GM10248 (cell line): ENCODE results near the gene TRUB2.

ENCODE experiments used
- CTCF ChIA-PET: fragments of 300-600 bp; sonication (Branson Sonifier 250); formaldehyde crosslinking; extraction: SDS; loops from one replicate; lab custom pipeline; 2021; ENCODE audit warnings: antibody characterized with exemption; lab: Yijun Ruan, JAX
- POLR2A ChIA-PET: fragments of 350-650 bp; sonication (Branson Sonifier 250); formaldehyde crosslinking; extraction: SDS; loops from one replicate; lab custom pipeline; 2020; ENCODE audit warnings: antibody characterized with exemption; lab: Yijun Ruan, JAX
- DNase-seq: peaks from one replicate; pipeline ENCODE4 v3.0.0; 2012; ENCODE audit errors: extremely low spot score
- CTCF ChIP-seq: IDR thresholded peaks from 2 replicates; pipeline ENCODE4 v1.5.1; 2012; ENCODE audit warnings: mild to moderate bottlenecking, low read depth; ENCODE audit errors: extremely low read depth, missing control alignments, control extremely low read depth

TRUB2 gene

GRCh38 chr9:128358090-128358489 is 35.8 kb upstream of the TRUB2 start:
- no peak for TF ChIP-seq CTCF
- ChIA-PET POLR2A (no interaction called here), CTCF (interaction anchor here (1.3 to 10.9 kb wide), 3 partner anchors 9 to 13 kb away, joined by 4 to 127 read pairs (median 5); partner anchors contain the start of gene URM1)
- DNase-seq = no peak

- CTCF ChIA-PET = interaction anchor here (0.9 to 10.9 kb wide), 3 partner anchors 8 to 59 kb away, joined by 3 to 127 read pairs (median 3); partner anchors contain the start of gene URM1
- no peak for DNase-seq
- no peak for TF ChIP-seq CTCF
- POLR2A ChIA-PET = no interaction called here
Measured at GRCh38 chr9:128355451-128355850, 33.2 kb upstream of the TRUB2 start.

- CTCF ChIA-PET = interaction anchor here (1.0 to 13.1 kb wide), 2 partner anchors 8 to 11 kb away, joined by 4 to 127 read pairs; no protein-coding TSS in a partner anchor
- no peak for DNase-seq
- POLR2A ChIA-PET = no interaction called here
- no peak for TF ChIP-seq CTCF
Measured at GRCh38 chr9:128349772-128350171, 27.5 kb upstream of the TRUB2 start.

- no peak for DNase-seq
- TF ChIP-seq CTCF = no peak
- ChIA-PET POLR2A (no interaction called here), CTCF (interaction anchor here (1.0 to 13.1 kb wide), 3 partner anchors 8 to 38 kb away, joined by 3 to 127 read pairs (median 4); no protein-coding TSS in a partner anchor)
Measured at GRCh38 chr9:128349125-128349524, 26.9 kb upstream of the TRUB2 start.

GRCh38 chr9:128344931-128345605 is 22.8 kb upstream of the TRUB2 start:
- ChIA-PET CTCF (interaction anchor here (1.0 to 13.1 kb wide), 3 partner anchors 10 to 92 kb away, joined by 3 to 127 read pairs (median 3); no protein-coding TSS in a partner anchor), POLR2A (no interaction called here)
- no peak for DNase-seq
- no peak for TF ChIP-seq CTCF

- TF ChIP-seq CTCF = no peak
- DNase-seq = no peak
- CTCF ChIA-PET = interaction anchor here (1.2 to 13.1 kb wide), 2 partner anchors 9 to 17 kb away, joined by 3 to 127 read pairs; no protein-coding TSS in a partner anchor
- POLR2A ChIA-PET = no interaction called here
Measured at GRCh38 chr9:128343855-128344254, 21.6 kb upstream of the TRUB2 start.
